K562 (cell line): ENCODE data around the gene USH2A. TPM values are rescaled to one million over a fixed set of nuclear protein-coding genes. Genes with fewer than 3 reads are reported as not detected.

Source experiments
- ATAC-seq: fragments of 200-7000 bp; cut with Tn5 transposase; 3 replicates; pipeline ENCODE4 v1.9.1; 2020; ENCODE audit warnings: moderate library complexity
- BruUV-seq: library from RNA; stranded (reverse); fragments of 400-500 nt; replicated peaks from 2 replicates; lab custom pipeline; 2021; lab: Mats Ljungman, UMichigan
- CTCF ChIA-PET: fragments of 300-600 bp; formaldehyde crosslinking; extraction: SDS; loops from one replicate; lab custom pipeline; 2021; ENCODE audit warnings: low intra/inter-chr PET ratio; lab: Yijun Ruan, JAX
- POLR2A ChIA-PET: fragments of 300-600, 350-650 bp; sonication (Branson Sonifier 250); formaldehyde crosslinking; extraction: SDS; loops from one replicate; lab custom pipeline; 2021; ENCODE audit warnings: antibody characterized with exemption, inconsistent platforms; lab: Yijun Ruan, JAX
- DNase-seq, 4 experiments: peaks; one replicate each; pipeline versions ENCODE4 v3.0.0 to v3.0.0-alpha.2; 2011 to 2018; ENCODE audit warnings: low spot score in 3 of 4, mixed read lengths in 3 of 4; ENCODE audit errors: extremely low read depth in 1 of 4
- FAIRE-seq: peaks from 2 replicates; lab custom pipeline; 2011; peaks lifted over from hg19 to GRCh38; lab: Jason Lieb, UNC
- H2AFZ ChIP-seq: 2 replicates; pipeline ENCODE4 v1.6.0; 2011; ENCODE audit warnings: low read depth, low read length, control low read depth, inconsistent platforms
- H3K27ac ChIP-seq: fragments of 200-600 bp; 3 replicates; pipeline ENCODE4 v1.8.0; 2011; ENCODE audit warnings: low read depth, mild to moderate bottlenecking, control low read depth, inconsistent platforms, low read length, moderate library complexity, mixed read lengths; ENCODE audit errors: extremely low read depth
- H3K27me3 ChIP-seq, 2 experiments: fragments of 300-600 bp in 1 of 2; 2 replicates in 1 of 2; 3 replicates in 1 of 2; pipeline versions ENCODE4 v1.6.0 to v1.8.0; 2011; ENCODE audit warnings: inconsistent platforms in 2 of 2, low read length in 2 of 2, mild to moderate bottlenecking in 1 of 2, mixed read lengths in 1 of 2, moderate library complexity in 1 of 2; ENCODE audit not compliant: control insufficient read depth in 2 of 2, insufficient read depth in 2 of 2
- H3K36me3 ChIP-seq: fragments of 300-600 bp; 3 replicates; pipeline ENCODE4 v1.8.0; 2011; ENCODE audit warnings: mild to moderate bottlenecking, low read length, inconsistent platforms; ENCODE audit not compliant: control insufficient read depth, insufficient read depth
- H3K4me1 ChIP-seq, 2 experiments: fragments of 200-600 bp in 1 of 2; replicated peaks in 1 of 2; 2 replicates in 1 of 2; 3 replicates in 1 of 2; pipeline versions ENCODE4 v1.5.1 to v1.8.0; 2011; ENCODE audit warnings: inconsistent platforms in 2 of 2, low read length in 2 of 2, mild to moderate bottlenecking in 1 of 2, mixed read lengths in 1 of 2, moderate library complexity in 1 of 2; ENCODE audit not compliant: control insufficient read depth in 2 of 2, insufficient read depth in 2 of 2
- H3K4me2 ChIP-seq: 2 replicates; pipeline ENCODE4 v1.6.1; 2011; ENCODE audit warnings: low read length, control low read depth, inconsistent platforms, mixed read lengths; ENCODE audit not compliant: insufficient read depth
- H3K4me3 ChIP-seq: fragments of 200-600 bp; sonication (generic), shearing (Covaris generic); 2 replicates; pipeline ENCODE4 v1.5.1; 2016; ENCODE audit warnings: control low read depth, inconsistent platforms
- H3K79me2 ChIP-seq: fragments of 200-600 bp; 3 replicates; pipeline ENCODE4 v1.8.0; 2011; ENCODE audit warnings: low read length, inconsistent platforms; ENCODE audit not compliant: control insufficient read depth, insufficient read depth
- H3K9ac ChIP-seq, 2 experiments: 2 replicates each; pipeline versions ENCODE4 v1.6.0 to v1.6.1; 2011; ENCODE audit warnings: low read depth in 2 of 2, low read length in 2 of 2, control low read depth in 1 of 2, inconsistent platforms in 1 of 2, mild to moderate bottlenecking in 1 of 2, mixed read lengths in 1 of 2; ENCODE audit not compliant: insufficient read depth in 1 of 2
- H3K9me1 ChIP-seq: one replicate; pipeline ENCODE4 v1.6.0; 2011; ENCODE audit warnings: inconsistent platforms, mild to moderate bottlenecking, low read length, moderate library complexity; ENCODE audit not compliant: control insufficient read depth, insufficient read depth
- H3K9me3 ChIP-seq: replicated peaks from 2 replicates; pipeline ENCODE4 v1.5.1; 2011; ENCODE audit warnings: low read depth, low read length, inconsistent platforms; ENCODE audit not compliant: control insufficient read depth, insufficient read depth
- H4K20me1 ChIP-seq: replicated peaks from 2 replicates; pipeline ENCODE4 v1.6.1; 2011; ENCODE audit warnings: low read length, inconsistent platforms, mixed read lengths; ENCODE audit not compliant: control insufficient read depth, insufficient read depth
- FOXO4 ChIP-seq: fragments of 450-650 bp; formaldehyde crosslinking; IDR thresholded peaks from 2 replicates; pipeline ENCODE4 v1.4.0; 2020; ENCODE audit warnings: mild to moderate bottlenecking, moderate library complexity
- PKNOX1 ChIP-seq: fragments of 450-650 bp; IDR thresholded peaks from 2 replicates; pipeline ENCODE4 v1.6.1; 2016
- RBBP5 ChIP-seq: fragments of 200-600 bp; sonication (generic); IDR thresholded peaks from 2 replicates; pipeline ENCODE4 v1.6.1; 2012; ENCODE audit warnings: borderline replicate concordance, mild to moderate bottlenecking, low read length, control low read depth, inconsistent platforms; ENCODE audit not compliant: insufficient read depth, poor library complexity, severe bottlenecking
- SUPT5H ChIP-seq: fragments of 450-650 bp; IDR thresholded peaks from 2 replicates; pipeline ENCODE4 v1.6.1; 2016
- WHSC1 ChIP-seq: IDR thresholded peaks from one replicate; pipeline ENCODE4 v1.6.1; 2012; ENCODE audit warnings: low read length, control low read depth, inconsistent platforms
- WGBS: fragments of 100-300 bp; shearing (Covaris generic); methylation state at CpG from one replicate; pipeline ENCODE4 v1.1.6; 2016; ENCODE audit warnings: low coverage, mixed read lengths; ENCODE audit not compliant: insufficient coverage; ENCODE audit errors: missing lambda C conversion rate; 5-methylcytosine and 5-hydroxymethylcytosine counted together
- in situ Hi-C: fragments of 300-500 bp; cut with MboI; formaldehyde crosslinking; loops from 4 replicates; pipeline ENCODE4 v1.15.0; 2018; ENCODE audit warnings: inconsistent platforms, mixed read lengths
- intact Hi-C: fragments of 100-400 bp; cut with micrococcal nuclease; formaldehyde crosslinking; loops from 2 replicates; pipeline ENCODE4 v1.14.2; 2022
- polyA plus RNA-seq, 8 experiments: library from polyadenylated mRNA; depleted of rRNA in 4 of 8; stranded (reverse) in 5 of 8; unstranded in 3 of 8; fragments of >200 nt; fragmentation: Nextera tagmentation in 2 of 8; fragmentation: Illumina TruSeq in 1 of 8; extraction: Ambion mirVana in 2 of 8; extraction: Trizol in 1 of 8; gene quantifications; 2 replicates each; pipeline versions ENCODE4 v1.2.1 to v1.2.3, GENCODE V29; 2011 to 2014; ENCODE audit warnings: inconsistent platforms in 1 of 8, missing spikeins in 1 of 8
- total RNA-seq, 7 experiments: library from RNA; depleted of rRNA in 6 of 7; stranded (reverse); fragments of >200 nt in 6 of 7; fragmentation: Illumina TruSeq in 2 of 7; extraction: Trizol in 2 of 7; gene quantifications; 2 replicates each; pipeline versions ENCODE4 v1.2.1 to v1.2.3, GENCODE V29; 2011 to 2021; ENCODE audit warnings: low replicate concordance in 1 of 7

Gene USH2A
- total and polyA plus RNA-seq, 9 of the 15 experiments (the other 6 are each of a cell fraction or from before 2014, with no cell fraction given) = under 0.01 TPM; not detected in 7

GRCh38 chr1:216250861-216251260 lies 172.4 kb downstream of the USH2A start:
- Histone ChIP-seq H3K9ac (no peak overlapping the region), H3K9me1 (no peaks in the 10 kb centered on the region), H3K79me2 (no peaks in the 10 kb centered on the region), H3K36me3 (no peaks in the 10 kb centered on the region), H3K4me3 (no peak overlapping the region), H3K27me3 (no peaks in the 10 kb centered on the region), H3K9me3 (peaks cover 7% of the 10 kb centered on the region; the same call in 1 of the 2 replicates), H3K4me1 (no peaks in the 10 kb centered on the region), H3K27ac (no peak overlapping the region), H4K20me1 (no peaks in the 10 kb centered on the region), H2AFZ (no peak overlapping the region), H3K4me2 (no peak overlapping the region)
- CTCF ChIA-PET = no interaction called here
- TF ChIP-seq SUPT5H = no peak
- TF ChIP-seq WHSC1 = no peak
- TF ChIP-seq PKNOX1 = no peak
- no peak for TF ChIP-seq FOXO4
- no peak for TF ChIP-seq RBBP5
- FAIRE-seq = no peak
- POLR2A ChIA-PET = no interaction called here
- no TSS peak for BruUV-seq
- intact Hi-C loops (no loop called here), in situ Hi-C loops (no loop called here)
- no peak for ATAC-seq
- DNase-seq = no peak
- 4% methylated on average over 5 of the region's 5 CpGs for WGBS
